OCI-LY3 (cell line): ENCODE results near the gene RNF128.

ENCODE experiments used
- EZH2phosphoT487 ChIP-seq: fragments of 200-600 bp; shearing (Covaris generic); IDR thresholded peaks from 2 replicates; pipeline ENCODE4 v1.6.1; 2018; ENCODE audit warnings: antibody characterized with exemption, mixed run types, low read depth
- TF ChIP-seq, protein P1 (sequence below): fragments of 200-600, 300-600 bp; sonication (generic); IDR thresholded peaks from 2 replicates; pipeline ENCODE4 v1.5.1; 2014; ENCODE audit warnings: antibody characterized with exemption, low read length, low read depth

DNA sequence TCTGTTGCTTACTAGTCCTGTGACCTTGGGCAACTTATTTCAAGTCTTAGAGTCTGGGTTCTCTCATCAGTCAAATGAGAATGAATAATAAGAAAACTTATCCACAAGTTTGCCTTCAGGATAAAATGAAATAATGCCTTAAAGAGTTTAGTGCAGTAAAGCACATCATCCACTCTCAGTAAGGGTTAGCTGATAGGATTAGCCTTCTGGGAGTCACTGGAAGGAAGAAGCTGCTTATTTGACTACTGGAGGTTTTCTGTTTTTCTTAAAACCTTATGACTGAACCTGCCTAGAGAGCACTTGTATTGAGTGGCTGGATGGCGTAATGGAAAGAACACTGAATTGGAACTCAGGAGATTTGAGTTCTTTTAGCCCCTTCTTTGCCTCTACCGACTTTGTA, 1.8 kb downstream of the RNF128 start:
- TF ChIP-seq, protein P1, sequence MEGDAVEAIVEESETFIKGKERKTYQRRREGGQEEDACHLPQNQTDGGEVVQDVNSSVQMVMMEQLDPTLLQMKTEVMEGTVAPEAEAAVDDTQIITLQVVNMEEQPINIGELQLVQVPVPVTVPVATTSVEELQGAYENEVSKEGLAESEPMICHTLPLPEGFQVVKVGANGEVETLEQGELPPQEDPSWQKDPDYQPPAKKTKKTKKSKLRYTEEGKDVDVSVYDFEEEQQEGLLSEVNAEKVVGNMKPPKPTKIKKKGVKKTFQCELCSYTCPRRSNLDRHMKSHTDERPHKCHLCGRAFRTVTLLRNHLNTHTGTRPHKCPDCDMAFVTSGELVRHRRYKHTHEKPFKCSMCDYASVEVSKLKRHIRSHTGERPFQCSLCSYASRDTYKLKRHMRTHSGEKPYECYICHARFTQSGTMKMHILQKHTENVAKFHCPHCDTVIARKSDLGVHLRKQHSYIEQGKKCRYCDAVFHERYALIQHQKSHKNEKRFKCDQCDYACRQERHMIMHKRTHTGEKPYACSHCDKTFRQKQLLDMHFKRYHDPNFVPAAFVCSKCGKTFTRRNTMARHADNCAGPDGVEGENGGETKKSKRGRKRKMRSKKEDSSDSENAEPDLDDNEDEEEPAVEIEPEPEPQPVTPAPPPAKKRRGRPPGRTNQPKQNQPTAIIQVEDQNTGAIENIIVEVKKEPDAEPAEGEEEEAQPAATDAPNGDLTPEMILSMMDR: no peak
- no peak for TF ChIP-seq EZH2phosphoT487
